HG02938 (cell line): ENCODE data around the gene FAM156B.
"Not testable (repeated sequence)": the region's sequence is repeated elsewhere in the genome, so short reads cannot be mapped to it uniquely, and the experiment has no call there.

Experiments
- ATAC-seq: cut with Tn5 transposase; IDR thresholded peaks from one replicate; pipeline ENCODE4 v1.9.1; 2021; ENCODE audit warnings: mild to moderate bottlenecking, moderate library complexity; ENCODE audit not compliant: unreplicated experiment

FAM156B gene

DNA sequence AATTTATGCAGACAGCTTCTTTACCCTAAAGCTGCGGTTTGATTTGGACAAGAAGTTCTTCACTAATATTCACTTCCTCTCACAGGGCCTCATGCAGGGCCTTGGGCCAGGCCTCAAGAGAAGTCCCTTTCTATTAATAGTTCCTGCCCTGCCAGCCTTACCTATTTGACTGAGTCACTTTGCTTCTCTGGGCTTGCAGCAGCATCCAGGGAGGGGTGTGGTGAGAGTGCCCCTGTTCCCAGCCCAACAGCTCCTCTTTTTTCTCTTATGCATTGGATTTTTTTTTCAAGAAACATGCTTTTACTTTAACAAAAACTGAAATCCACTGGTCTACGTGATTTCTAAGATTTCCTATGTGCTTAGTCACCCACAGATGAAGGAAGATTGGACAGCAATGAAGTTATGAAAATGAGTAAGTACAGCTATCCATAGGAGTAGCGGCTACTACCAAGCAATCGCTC is 26.7 kb downstream of the FAM156B start:
- ATAC-seq: peak; percentile 41

DNA sequence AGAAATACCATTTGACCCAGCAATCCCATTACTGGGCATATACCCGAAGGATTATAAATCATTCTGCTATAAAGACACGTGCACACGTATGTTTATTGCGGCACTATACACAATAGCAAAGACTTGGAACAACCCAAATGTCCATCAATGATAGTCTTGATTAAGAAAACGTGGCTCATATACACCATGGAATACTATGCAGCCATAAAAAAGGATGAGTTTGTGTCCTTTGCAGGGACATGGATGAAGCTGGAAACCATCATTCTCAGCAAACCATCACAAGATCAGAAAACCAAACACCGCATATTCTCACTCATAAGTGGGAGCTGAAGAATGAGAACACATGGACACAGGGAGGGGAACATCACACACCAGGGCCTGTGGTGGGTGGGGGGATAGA is 33.1 kb downstream of the FAM156B start:
- ATAC-seq: not testable (repeated sequence)

DNA sequence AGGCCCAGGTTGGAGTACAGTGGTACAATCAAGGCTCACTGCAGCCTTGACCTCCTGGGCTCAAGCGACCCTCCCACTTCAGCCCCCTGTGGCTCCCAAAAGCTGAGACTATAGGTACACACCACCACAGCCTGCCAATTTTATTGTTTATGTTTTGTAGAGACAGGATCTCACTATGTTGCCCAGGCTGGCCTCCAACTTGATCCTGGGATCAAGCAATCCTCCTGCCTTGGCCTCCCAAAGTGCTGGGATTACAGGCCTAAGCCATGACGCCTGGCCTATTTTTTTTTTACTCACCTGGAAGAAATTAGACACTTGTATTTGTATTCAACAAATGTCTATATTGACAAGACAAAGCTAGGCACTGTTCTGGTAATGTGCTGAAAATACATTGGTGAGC is 36.1 kb downstream of the FAM156B start:
- no peak for ATAC-seq

DNA sequence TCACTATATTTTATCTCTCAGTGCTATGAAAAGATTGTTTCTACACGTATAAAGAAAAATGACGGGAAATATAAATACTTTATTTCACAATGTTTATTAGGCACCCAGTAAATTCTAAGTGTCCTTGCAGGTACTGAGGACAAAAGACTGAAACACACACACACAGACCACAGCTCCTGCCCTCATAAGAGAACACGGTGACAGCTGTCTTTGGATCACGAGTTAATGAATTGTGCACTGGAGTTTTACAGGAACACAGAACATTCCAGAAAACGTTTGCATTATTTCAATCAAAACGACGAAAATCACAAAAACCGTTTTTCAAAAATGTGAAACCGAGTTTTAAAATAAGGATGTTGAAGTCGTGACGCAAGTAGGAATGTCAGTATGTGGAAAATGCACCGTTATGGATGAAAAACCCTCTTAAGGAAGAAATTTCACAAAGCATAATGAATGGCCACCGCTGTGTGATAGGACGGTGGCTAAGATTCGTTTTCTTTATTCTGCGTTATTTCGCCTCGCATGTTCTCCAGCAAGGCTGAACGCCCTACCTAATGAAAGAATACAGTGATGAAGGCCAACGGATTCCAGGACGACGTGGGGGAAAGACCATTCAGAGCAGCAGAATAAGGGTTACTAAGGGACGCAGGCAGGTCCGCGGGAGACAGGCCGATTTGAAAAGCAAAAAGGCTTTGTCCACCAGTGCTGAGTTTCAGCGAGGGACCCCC is 37.0 kb downstream of the FAM156B start:
- no peak for ATAC-seq

DNA sequence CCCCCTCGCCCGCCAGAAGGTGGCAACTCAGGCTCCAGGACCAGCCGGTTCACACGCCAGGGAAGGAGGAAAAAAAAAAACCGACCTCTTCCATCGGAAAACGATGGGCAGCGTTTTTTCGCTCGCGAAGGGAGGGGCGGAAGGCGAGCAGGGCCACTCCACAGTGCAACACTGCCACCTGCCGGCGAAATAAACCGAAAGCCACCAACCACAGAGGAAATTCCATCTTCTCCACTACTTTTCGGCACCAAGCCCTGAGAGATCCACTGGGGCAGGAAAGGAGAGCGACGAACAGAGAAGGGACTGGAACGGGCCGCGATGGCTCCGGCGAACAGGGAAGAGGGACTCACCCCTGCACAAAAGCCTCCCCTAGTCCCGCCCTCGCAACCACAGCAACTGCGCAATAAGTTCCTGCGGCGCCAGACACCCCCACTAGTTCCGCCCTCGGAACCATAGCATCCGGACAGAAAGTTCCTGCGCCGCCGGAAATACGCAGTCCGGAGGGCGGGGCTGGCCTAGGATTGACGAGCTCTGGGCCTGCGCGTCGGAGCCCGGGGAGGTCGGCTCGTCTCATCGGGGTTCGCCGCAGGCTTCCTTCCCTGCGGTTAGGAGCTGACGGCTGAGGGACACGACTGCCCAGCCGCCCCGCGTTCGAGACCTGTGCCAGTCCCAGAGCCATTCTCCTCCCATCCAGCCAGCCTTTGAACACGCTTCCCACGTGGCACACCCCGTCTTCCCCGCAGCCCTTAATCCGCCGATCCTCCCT is 37.8 kb downstream of the FAM156B start:
- ATAC-seq: peak; percentile 85

DNA sequence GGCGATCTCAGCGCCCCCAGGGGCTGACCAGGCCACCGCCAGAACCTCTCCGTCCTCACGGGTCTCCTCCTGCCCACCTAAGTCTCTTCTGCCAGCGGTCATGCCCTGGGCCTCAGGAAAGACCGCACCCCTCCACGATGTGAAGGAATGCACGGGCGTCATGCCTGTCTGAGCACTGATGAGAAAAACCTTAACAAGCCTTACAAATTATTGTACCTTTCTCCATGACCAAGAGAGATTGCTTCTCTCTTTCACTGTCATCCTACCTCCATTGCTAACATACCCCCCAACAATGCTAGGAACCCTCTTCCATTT is 38.3 kb downstream of the FAM156B start:
- not testable (repeated sequence) for ATAC-seq

GRCh38 chrX:52940704-52941103 is 43.6 kb downstream of the FAM156B start:
- not testable (repeated sequence) for ATAC-seq

- not testable (repeated sequence) for ATAC-seq
Observed at GRCh38 chrX:52941728-52942127, 44.6 kb downstream of the FAM156B start.

DNA sequence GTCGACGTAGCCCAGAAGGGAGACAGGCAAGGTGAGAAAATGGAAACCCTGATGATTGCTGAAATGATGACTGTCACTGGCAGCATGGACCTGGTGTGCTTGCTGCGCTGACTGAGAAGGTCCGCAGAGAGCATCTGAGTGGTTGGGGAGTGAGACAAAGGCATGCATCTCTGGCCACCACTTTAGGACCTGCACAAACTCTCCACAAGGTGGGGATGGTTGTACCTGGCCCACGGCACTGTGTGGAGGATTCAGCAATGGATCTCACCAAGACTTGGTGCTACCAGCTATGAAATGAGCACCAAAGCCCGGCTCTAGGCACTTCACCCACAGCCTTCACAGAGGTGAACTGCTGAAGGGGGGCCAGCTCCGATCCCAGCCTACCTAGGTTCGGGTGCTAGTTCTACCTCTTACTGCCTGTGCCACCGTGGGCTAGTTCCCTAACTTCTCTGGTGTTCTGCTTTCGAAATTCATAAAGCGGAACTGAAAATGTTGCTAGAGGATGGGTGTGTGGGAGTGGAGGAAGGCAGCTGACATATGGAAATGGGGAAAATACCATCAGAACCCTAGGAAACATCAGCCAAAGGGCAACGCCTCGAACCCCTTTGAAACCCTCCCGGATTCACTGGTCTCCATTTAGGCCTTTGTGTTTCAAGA is 48.8 kb downstream of the FAM156B start:
- ATAC-seq: not testable (repeated sequence)

DNA sequence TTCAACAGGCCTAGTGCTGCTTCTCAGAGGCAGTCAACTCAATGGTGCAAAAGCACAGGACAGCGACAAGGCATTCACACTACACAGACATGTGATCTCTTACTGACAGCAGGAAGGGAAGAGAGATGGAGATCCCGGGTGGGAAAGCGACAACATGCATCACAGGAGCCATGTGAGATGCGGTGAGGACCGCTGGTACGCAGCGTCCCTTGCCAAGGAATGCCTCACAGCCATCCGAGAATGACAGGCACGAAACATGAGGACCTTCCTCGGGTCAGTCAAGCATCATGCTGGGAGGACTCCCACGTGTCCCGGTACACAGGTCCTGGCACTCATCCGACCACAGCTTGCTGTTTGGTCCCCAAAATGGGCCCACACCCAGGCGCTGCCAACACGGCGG is 50.4 kb downstream of the FAM156B start:
- not testable (repeated sequence) for ATAC-seq

DNA sequence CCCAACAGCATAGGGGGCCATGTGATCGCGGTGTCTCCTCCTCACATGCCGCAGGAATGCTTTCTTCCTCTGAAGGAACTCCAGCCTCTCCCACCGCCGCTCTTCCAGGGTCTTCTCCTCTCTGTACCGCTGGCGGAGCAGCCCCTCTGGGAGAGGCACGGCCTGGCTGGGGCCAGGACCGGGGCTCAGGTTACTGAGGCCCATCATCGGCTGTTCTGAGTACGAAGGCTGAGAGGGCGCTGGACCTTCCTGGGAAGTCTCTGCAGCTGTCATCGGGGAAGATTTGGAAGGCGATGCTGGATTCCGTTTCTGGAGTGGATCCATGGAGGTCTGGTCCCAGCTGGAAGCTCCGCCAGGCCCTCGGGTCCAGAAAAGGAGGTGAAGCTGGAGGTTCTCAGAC is 51.1 kb downstream of the FAM156B start:
- ATAC-seq: not testable (repeated sequence)

- not testable (repeated sequence) for ATAC-seq
Observed at GRCh38 chrX:52949325-52949724, 52.2 kb downstream of the FAM156B start.

DNA sequence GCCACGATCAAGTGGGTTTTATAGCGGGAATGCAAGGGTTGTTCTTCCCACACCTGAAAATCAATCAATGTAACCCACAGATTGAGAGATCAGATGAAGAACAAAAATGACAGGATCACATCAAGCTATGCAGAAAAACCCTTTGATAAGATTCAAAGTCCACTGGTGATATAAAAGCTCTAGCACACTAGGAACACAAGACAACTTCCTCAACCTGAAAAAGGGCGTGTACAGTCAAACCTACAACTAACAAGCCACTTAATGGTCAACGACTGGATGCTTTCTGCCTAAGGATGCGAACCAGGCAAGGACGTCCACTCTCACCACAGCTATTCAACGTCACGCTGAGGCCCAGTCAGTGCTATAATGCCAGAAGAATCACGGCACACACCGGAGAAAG is 52.8 kb downstream of the FAM156B start:
- ATAC-seq: not testable (repeated sequence)
